ENCODE measurements around the gene DEAF1.

DNA sequence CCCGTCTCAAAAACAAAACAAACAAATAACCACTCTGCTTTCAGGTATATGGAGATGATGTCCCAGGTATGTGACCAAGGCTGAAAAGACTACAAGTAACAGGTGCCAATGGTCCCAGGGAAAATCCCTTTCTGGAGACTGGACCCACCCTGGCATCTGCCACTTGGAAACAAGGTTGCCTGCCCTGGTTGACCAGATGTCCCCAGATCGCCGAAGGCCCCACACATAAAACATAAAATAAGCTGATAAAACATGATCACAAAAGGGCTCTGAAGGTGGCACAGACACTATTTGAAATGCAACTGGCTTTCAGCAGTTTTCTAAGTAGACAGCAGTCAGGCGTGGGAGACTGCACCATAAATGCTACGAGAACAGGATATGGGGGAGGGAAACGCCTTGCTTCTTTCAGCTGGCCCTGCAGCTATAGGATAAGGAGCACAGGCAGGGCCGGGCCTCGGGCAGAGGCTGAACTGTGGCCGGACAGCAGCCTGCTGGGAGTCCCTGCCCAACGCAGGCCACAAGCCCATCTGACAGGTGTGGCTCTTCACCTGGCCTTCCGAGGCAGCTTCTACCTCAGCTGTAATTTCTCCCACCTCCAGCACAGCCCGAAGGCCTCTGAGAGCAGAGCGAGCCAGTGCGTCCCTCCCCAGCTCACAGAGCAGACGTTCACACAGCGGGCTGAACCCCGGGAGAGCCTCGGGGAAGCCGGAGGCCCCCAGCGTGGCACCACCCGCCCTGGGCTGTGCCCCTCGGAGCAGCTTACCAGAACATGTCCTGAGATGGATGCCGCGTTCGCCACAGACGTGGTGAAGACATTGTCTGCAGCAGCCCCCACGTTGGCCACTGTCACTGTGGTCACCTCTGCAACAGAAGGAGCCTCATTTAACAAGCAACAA lies 4.0 kb downstream of the DEAF1 start:
- TF ChIP-seq JUNB (IDR thresholded peaks at IDR 0.05; ENCODE audit: unreplicated experiment) (no peak), ZNF114 (CRISPR knock-in tag; IDR thresholded peaks at IDR 0.05) (no peak)
- TF ChIP-seq, protein P1, sequence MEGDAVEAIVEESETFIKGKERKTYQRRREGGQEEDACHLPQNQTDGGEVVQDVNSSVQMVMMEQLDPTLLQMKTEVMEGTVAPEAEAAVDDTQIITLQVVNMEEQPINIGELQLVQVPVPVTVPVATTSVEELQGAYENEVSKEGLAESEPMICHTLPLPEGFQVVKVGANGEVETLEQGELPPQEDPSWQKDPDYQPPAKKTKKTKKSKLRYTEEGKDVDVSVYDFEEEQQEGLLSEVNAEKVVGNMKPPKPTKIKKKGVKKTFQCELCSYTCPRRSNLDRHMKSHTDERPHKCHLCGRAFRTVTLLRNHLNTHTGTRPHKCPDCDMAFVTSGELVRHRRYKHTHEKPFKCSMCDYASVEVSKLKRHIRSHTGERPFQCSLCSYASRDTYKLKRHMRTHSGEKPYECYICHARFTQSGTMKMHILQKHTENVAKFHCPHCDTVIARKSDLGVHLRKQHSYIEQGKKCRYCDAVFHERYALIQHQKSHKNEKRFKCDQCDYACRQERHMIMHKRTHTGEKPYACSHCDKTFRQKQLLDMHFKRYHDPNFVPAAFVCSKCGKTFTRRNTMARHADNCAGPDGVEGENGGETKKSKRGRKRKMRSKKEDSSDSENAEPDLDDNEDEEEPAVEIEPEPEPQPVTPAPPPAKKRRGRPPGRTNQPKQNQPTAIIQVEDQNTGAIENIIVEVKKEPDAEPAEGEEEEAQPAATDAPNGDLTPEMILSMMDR (conservative IDR thresholded peaks at IDR 0.05; ENCODE audit: low read depth in 2 of 2), result no peak

Measured in GM23338 (cell line).